Activated CD4-positive, alpha-beta T cell treated with anti-CD3 and anti-CD28 coated beads, Interleukin-2, amount 50 U/mL, for 1 hour (primary cell): ENCODE data around the gene CD28.

Experiments
- DNase-seq: peaks from one replicate; pipeline ENCODE4 v3.0.0-alpha.2; 2020

Gene CD28

GRCh38 chr2:203706403-203706802 is at the start of gene CD28:
Gene CD28 (plus strand): TSS chr2:203706639. CDS start chr2:203706697, 58 bp downstream.
- DNase-seq = peak; percentile 82

- no peak for DNase-seq
Observed at GRCh38 chr2:203659331-203660049, 46.9 kb upstream of the CD28 start.

GRCh38 chr2:203660465-203660864 is 46.0 kb upstream of the CD28 start:
- no peak for DNase-seq

GRCh38 chr2:203661279-203661908 is 45.0 kb upstream of the CD28 start:
- no peak for DNase-seq

GRCh38 chr2:203662487-203662886 is 44.0 kb upstream of the CD28 start:
- no peak for DNase-seq

- no peak for DNase-seq
Observed at GRCh38 chr2:203662951-203663350, 43.5 kb upstream of the CD28 start.

GRCh38 chr2:203664029-203664755 is 42.2 kb upstream of the CD28 start:
- no peak for DNase-seq

- no peak for DNase-seq
Observed at GRCh38 chr2:203667838-203668237, 38.6 kb upstream of the CD28 start.

GRCh38 chr2:203669820-203670219 is 36.6 kb upstream of the CD28 start:
- DNase-seq = no peak

- no peak for DNase-seq
Observed at GRCh38 chr2:203670939-203671338, 35.5 kb upstream of the CD28 start.

GRCh38 chr2:203671876-203672275 is 34.6 kb upstream of the CD28 start:
- DNase-seq = no peak

GRCh38 chr2:203672856-203673255 is 33.6 kb upstream of the CD28 start:
- no peak for DNase-seq

- no peak for DNase-seq
Observed at GRCh38 chr2:203673933-203674332, 32.5 kb upstream of the CD28 start.

GRCh38 chr2:203675086-203675485 is 31.4 kb upstream of the CD28 start:
- DNase-seq = no peak

- no peak for DNase-seq
Observed at GRCh38 chr2:203678971-203679370, 27.5 kb upstream of the CD28 start.

- DNase-seq = no peak
Observed at GRCh38 chr2:203679401-203679800, 27.0 kb upstream of the CD28 start.

GRCh38 chr2:203681978-203682377 is 24.5 kb upstream of the CD28 start:
- no peak for DNase-seq

- no peak for DNase-seq
Observed at GRCh38 chr2:203682688-203683130, 23.7 kb upstream of the CD28 start.

- DNase-seq = no peak
Observed at GRCh38 chr2:203683421-203683820, 23.0 kb upstream of the CD28 start.

GRCh38 chr2:203683932-203684556 is 22.4 kb upstream of the CD28 start:
- no peak for DNase-seq

- DNase-seq = no peak
Observed at GRCh38 chr2:203685081-203685621, 21.3 kb upstream of the CD28 start.

- no peak for DNase-seq
Observed at GRCh38 chr2:203685789-203686420, 20.5 kb upstream of the CD28 start.

- DNase-seq = no peak
Observed at GRCh38 chr2:203687165-203687564, 19.3 kb upstream of the CD28 start.
